WTC11 (cell line): ENCODE measurements around the gene MAGI2.

Source experiments
- CREB1 ChIP-seq: sonication (generic); formaldehyde crosslinking; IDR thresholded peaks from 2 replicates; pipeline ENCODE4 v1.8.0; 2023; ENCODE audit warnings: mild to moderate bottlenecking, missing genetic modification reagents
- SMAD4 ChIP-seq: sonication (generic); formaldehyde crosslinking; IDR thresholded peaks from 2 replicates; pipeline ENCODE4 v1.8.0; 2022; ENCODE audit warnings: mild to moderate bottlenecking, missing genetic modification reagents
- TCF7 ChIP-seq: sonication (generic); formaldehyde crosslinking; IDR thresholded peaks from 2 replicates; pipeline ENCODE4 v1.8.0; 2022; ENCODE audit warnings: mild to moderate bottlenecking, low read depth, missing genetic modification reagents, moderate library complexity
- ZBTB43 ChIP-seq: sonication (generic); formaldehyde crosslinking; IDR thresholded peaks from 2 replicates; pipeline ENCODE4 v1.8.1; 2023; ENCODE audit warnings: mild to moderate bottlenecking, missing genetic modification reagents

- TF ChIP-seq TCF7 (CRISPR knock-in tag) (no peak), CREB1 (no peak), ZBTB43 (no peak), SMAD4 (CRISPR knock-in tag) (no peak)
These were observed 1157.3 kb downstream of the MAGI2 start for GRCh38 chr7:78296046-78296597.
